ENCODE measurements around the gene KIAA1958.

GRCh38 chr9:112599732-112600131 is 113.1 kb downstream of the KIAA1958 start:
- TF ChIP-seq POLR2A (IDR thresholded peaks at IDR 0.05), result no peak
- TF ChIP-seq CTCF (IDR thresholded peaks at IDR 0.05), result no peak

All from suprapubic skin (tissue), 3 donors.